ENCODE data around the gene FBXW8.

FBXW8 gene

DNA sequence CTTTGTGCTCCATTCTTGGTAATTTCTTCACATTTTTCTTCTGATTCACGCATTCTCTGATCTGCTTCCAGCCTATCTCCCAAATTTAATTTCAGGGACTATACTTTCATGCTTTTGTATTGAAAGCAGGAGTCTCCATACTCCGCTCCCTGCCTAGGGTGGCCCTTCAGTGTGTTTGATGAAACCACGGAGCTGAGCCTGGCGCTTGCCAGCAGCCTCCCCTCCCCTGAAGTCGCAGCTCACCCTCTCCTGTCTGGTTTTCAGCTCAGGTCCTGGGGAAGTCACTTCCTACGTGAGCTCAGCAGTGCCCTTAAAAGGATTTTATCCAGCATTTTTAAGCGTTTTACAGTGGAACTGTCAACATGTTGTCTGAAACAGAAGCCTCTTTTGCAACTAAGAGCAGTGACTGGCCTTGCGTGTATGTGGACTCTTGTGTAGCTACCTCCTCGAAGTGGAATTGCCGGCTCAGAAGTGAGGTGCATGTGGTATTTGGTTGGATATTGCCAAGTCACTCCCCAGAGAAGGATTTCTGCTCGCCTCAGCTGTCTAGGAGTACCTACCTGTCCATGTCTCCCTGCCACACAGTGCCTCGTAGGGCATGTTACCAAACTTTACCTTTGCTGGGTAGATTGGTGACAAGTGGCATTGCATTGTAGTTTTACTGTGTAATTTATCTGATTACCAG, 109.9 kb downstream of the FBXW8 start:
- in situ Hi-C loops (cut with MboI; ENCODE audit: low sequenced_read_pairs), result no loop called here

DNA sequence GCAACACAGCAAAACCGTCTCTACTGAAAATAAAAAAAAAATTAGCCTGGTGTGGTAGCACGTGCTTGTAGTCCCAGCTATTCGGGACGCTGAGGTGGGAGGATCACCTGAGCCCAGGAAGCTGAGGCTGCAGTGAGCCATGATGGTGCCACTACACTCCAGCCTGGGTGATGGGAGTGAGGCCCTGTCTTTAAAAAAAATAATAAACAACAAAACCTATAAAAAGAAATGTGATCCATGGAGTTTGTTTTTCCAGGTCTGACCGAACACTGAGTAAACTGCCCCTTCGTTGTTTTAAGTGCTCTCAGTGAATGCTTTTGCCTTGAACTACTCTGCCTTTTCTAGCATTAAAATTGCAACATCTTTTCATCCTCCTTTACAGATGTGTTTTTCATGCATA, 111.7 kb downstream of the FBXW8 start:
- in situ Hi-C loops (cut with MboI; ENCODE audit: low sequenced_read_pairs), result no loop called here

DNA sequence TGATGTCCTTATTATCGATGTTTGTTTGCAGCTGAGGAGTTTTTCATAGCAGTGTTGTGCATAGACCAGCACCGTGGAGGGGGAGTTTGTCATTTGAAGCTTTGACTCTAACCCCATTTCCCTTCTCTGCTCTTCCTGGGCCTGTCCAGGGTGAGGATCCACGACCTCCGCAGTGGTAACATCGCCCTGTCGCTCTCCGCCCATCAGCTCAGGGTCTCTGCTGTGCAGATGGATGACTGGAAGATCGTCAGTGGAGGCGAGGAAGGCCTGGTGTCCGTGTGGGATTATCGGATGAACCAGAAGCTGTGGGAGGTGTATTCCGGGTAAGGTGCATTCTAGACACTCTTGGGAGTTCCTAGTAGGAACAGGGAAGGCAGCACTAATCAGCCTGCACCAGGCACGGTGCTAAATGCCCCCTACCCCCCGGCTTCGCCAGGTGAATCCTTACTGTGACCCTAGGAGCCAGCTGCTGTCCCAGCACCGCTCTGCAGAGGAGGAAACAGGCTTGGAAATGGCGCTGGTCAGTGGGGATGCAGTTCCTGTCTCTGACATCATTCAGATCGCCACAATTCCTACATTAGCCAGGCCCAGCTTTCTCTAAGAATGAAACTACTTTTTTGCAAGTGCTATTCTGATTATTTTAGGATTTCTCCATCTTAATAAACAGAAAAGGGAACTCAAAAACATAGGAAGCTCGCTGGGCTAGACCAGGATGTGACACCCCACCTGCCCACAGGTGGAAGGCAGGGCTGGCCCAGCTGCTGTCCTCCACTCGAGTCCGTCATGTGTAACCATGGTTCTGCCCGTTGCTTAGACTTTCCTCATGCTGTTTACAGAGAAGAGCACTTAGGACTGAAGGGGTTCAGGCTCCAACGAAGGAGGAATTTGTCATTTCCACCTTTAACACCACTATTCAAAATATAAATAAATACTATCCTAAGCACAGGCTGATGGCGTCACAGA, 113.5 kb downstream of the FBXW8 start:
- in situ Hi-C loops (cut with MboI; ENCODE audit: low sequenced_read_pairs), result no loop called here

DNA sequence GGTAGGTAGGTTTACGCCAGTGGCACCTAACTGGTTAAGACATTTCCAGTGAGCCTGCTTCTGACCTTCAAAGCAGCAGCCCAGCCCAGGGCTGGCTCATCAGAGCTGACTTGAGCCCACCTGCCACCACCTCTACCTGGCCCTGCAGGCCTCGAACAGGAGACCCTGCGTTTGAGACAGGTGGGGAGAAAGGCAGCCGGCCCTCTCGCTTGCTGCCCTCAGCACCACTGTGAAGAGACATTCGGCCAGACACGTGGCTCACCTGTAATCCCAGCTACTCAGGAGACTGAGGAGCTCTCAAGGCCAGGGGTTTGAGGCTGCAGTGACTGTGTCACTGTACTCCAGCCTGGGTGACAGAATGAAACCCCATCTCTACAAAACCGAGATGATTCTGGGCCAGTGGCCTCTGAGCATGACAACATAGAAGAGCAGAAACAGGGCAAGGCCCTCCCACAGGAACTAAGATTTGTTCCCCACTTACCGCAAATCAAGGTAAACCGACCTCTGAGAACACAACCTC, 114.3 kb downstream of the FBXW8 start:
- in situ Hi-C loops (cut with MboI; ENCODE audit: low sequenced_read_pairs), result no loop called here

DNA sequence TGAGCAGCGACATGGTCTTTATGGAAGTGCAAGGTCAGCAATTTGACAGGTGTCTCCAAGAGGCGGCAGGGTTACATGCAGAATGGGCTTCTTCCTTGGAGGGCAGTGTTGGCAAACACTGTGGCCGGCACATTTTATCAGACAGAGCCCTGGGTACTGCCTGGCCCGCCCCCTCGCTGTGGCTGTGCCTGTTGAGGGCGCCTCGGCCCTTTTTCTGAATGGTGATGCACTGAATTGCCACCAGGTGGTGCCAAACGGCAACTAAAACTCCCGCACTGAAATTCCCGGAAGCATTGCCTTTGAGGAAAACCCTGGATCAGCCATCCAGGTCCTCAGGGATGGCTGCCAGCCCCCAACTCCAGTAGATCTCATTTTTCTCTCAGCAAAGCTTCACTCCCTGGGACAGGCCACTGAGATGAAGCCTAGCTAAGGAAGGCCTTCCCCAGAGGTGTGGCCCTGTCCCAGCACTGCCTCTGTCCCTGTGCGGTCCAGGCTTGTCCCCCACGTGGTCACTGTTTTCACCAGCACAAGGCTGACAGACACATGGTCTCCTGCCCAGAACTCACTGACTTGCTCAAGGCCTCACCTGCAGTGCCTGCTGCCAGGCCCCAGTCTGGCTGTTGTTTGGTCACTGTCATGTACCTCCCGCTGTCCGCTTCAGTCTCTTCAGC, 114.9 kb downstream of the FBXW8 start:
- in situ Hi-C loops (cut with MboI; ENCODE audit: low sequenced_read_pairs), result no loop called here

DNA sequence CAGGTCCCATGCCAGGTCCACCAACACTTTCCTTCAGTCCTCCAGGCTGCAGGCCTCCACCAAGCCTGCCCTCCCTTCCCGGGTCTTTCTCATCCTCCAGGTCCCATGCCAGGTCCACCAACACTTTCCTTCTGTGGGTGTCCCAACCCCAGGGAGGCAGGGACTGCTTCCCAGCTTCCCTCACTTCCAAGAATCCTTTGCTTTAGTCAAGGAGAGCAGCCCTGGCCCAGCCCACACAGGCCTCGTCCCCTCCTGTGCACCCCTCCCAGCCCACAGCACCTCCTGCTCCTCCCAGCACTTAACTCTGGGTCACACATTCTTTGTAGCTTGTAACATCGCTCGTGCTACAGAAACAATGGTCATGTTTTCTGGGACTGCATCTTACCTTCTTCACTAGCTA, 115.6 kb downstream of the FBXW8 start:
- in situ Hi-C loops (cut with MboI; ENCODE audit: low sequenced_read_pairs), result no loop called here

DNA sequence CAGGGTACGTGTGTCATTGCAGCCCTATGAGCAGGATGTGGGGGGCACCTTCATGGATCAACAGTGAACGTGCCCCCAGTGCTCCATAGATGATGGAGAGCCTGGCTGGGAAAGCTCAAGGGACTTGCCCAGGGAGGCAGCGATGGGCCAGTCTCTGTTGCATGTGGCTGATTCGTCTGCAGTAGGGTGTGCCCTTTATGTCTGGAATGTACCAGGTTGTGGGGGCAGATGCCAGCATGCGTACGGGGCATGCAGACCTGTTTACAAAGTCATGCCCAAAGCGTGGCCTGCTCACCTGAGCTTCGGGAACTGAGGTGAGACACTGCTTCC, 116.1 kb downstream of the FBXW8 start:
- in situ Hi-C loops (cut with MboI; ENCODE audit: low sequenced_read_pairs), result no loop called here

DNA sequence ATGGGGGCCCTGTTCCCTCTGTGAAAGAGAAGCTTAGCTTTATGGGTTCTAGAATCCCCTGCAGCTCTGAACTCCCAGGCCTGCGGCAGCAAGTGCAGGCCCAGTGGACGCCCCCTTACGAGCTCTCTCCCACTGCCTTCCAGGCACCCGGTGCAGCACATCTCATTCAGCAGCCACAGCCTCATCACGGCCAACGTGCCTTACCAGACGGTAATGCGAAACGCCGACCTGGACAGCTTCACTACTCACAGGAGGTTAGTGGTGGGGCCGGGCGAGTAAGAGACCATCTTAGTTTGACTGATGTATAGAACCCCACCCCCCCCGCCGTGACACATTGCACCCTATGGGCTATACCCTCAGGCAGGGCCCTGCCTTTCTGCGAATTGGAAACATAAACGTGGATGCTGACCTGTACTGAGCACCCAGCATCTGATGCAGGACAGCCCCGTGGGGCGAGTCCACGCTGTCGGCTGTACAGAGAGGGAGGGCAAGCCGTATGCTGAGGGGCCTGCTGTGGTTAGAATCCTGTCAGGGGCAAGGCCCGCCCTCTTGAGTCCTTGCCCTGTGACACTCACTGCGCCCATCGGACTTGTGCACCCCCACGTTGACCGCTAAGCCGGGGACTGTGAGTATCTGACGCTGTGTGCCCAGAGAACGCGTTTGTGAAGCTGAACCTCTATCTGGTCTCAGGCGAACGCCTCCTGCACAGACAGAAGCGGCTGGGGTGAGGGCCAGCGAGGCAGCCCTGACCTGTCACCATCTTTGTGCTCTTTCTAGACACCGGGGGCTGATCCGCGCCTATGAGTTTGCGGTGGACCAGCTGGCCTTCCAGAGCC, 116.7 kb downstream of the FBXW8 start:
- in situ Hi-C loops (cut with MboI; ENCODE audit: low sequenced_read_pairs), result no loop called here

DNA sequence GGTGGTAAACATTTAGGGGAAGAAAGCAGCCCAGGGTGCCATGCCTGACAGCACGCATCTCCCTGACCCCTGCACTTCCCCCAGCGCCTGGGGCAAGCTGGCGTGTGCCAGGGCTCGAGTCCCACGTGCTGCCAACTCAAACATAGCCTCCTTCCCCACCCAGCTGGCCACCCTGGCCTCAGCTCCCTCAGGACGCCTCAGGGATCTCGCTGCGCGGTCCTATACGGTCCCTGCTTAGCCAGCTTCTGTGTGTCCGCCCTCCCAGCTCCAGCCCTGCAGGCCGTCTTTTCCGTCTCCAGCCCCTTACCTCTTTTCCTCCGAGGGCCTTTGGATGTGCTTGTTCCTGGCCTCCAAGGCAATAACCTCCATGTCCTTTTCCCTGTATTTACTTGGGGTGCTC, 117.5 kb downstream of the FBXW8 start:
- in situ Hi-C loops (cut with MboI; ENCODE audit: low sequenced_read_pairs), result no loop called here

DNA sequence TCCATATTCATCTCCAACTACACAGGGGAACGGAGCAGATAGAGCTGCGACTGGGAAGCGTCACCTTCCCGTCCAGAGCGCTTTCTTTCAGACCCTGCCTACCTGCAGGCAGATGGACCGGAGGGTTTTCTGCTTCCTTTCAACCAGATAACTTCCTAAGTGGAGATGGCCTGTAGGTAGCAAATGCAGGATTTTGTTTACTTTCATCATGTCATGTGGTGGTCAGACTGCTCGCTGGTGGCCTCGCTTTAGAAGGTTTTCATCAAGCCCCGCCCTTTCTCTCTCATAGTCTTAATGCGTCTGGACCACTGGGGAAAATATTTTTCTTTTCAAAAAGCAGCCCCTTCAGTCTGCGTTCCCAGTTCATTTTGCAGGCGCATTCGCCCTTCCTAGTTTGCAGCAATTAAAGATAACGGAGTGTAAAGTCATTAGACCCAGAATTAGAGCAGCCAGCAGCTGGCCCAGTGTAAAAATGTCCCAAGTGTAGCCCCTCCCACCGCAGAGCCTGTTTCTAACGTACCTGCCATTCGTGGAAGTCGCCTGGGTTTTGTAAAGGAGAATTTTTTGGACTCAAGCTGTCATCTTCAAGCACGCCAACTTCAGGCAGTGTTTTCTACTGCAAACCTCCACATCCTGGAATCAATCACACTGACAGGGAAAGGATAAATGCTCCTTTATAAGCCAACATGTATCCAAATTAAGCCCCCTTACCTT, 119.6 kb downstream of the FBXW8 start:
- in situ Hi-C loops (cut with MboI; ENCODE audit: low sequenced_read_pairs), result no loop called here

DNA sequence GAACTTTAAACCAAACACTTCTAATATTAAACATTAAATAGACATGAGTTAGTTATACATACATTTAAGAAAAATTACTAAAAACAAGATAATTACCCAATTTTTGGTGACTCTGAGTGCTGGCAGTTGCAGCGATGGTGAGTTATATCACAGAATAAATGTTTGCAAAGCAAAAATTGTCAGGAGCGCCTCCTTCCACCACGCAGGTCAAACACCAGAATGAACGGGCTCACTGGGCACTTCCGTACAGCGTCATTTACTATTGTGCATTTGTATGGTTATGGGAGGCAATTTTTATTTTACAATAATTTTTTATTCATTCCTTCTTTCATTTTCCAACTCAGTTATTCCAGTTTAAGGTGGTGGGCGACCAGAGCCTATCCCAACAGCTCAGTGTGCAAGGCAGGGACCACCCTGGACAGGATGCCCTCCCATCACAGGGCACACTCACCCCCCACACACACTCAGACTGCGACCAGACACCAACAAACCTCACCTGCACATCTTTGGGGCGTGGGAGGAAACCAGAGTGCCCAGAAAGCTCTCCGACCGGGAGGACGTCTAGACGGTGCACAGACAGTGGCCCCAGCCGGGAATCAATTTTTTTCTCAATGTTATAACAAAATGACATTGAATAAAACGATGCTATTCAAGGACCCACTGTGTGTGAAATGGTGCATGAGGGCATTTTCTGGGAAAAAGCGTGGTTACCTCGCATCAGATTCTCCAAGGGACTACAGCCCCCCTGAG, 121.3 kb downstream of the FBXW8 start:
- in situ Hi-C loops (cut with MboI; ENCODE audit: low sequenced_read_pairs), result no loop called here

DNA sequence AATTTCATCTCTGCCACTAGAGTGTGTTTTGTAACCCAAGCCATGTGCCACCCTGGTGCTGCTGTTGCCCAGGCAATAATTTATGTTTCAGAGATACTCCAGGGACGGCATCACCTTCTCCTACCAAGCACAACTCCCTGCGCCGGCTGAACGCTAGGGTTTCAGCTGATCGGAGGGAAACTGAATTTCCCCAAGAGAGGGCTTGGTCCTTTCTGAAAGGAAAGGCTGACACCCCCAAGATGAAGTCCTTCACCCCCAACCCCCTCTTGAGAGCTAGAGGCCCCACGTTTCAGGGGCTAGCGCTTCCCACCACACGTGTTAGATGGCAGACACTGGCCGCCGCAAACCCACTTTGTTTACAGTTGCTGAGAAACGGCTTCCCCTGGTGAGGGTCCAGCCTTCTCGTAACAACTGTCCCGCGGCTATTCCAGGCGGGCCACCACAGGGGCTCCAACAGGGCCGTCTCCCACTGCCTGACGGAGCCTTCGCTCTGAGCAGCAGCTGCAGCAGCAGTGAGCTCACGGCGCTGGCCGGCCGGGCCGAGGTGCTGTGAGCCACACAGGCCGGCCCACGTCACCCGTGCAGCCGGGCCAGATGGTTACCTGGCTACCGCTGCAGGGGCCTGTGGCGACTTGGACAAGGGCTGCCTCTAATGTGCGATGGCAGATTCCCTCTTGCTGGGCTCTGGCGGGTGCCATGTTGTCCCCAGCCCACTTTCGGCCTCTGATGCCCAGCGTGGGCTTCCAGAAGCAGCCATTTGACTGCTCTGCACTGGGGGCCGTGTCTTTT, 122.0 kb downstream of the FBXW8 start:
- in situ Hi-C loops (cut with MboI; ENCODE audit: low sequenced_read_pairs), result no loop called here

DNA sequence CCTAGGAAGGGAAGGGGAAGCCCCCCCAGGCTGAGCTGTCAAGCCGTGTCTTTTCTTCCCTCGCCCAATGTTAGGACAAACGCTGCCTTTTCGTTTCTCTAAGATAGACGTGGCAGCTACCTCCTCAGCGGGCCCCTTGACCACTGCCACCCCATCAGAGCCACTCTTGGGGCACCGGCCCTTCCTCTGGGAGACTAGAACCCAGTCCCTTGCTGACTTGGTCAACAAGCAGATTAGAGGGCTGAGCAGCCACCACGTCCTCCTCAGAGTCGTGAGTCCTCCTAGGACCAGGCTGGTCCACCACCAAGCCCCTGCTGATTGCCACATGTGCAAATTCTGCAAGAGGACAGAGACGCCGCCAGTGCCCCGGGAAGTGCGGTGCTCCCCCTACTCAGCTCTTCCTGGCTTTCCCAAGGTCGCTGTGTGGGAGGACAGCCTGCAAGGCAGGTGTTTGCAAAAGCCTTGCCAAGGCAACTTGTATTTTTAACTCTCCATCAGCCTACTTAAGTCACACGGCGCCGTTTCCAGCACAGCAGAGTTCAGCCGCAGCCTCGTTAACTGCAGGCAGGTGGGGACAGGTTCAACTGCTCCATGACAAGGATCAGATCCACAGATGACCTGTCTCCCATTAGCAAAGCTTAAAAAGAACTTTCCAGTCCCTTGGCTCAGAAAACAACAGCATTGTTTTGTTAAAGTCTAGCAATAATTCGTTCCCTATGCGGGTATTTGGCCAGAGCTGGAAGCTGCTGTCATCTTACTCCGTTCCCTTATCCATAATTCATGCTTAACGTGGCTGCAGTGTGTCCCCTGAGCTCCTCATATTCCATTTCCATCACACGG, 122.9 kb downstream of the FBXW8 start:
- in situ Hi-C loops (cut with MboI; ENCODE audit: low sequenced_read_pairs), result no loop called here

DNA sequence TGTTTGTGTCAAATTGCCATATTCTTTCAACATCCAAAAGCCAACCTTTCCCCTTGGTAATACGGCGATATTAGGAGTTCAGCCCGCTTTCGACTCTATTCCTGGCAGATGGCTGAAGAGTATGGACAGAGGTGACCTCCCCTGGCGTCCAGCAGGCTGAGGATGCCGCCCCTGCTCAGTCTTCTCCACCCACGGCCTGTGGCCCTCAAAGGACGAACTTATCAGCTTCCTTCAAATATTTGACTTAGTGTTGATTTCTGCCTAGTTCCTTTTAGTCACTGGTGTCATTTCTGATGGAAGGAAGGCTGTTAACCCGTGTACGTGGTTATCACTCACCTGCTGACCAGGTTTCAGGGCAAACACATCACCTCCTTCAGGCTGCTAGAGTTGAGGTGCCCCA, 123.5 kb downstream of the FBXW8 start:
- in situ Hi-C loops (cut with MboI; ENCODE audit: low sequenced_read_pairs), result no loop called here

DNA sequence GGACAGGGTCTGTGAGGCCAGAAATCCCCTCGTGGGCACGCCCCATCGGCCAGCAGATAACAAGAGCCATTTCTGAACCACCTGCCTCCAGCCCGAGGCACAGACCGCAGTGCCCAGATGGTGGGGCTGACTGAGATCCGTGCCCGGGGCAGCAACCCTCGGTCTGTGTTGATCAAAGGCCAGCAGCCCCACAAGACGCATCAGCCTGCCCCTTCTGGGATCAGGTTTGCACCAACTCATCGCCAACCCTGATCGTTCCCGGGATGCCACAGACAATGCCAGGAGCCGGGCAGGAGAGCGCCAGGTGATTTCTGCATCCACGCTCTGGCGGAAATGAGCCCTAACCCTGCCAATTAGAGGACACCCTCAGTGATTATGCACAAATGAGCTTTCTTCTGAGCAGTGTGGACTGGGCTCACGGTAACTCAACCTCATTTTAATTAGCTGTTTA, 124.0 kb downstream of the FBXW8 start:
- in situ Hi-C loops (cut with MboI; ENCODE audit: low sequenced_read_pairs), result no loop called here

DNA sequence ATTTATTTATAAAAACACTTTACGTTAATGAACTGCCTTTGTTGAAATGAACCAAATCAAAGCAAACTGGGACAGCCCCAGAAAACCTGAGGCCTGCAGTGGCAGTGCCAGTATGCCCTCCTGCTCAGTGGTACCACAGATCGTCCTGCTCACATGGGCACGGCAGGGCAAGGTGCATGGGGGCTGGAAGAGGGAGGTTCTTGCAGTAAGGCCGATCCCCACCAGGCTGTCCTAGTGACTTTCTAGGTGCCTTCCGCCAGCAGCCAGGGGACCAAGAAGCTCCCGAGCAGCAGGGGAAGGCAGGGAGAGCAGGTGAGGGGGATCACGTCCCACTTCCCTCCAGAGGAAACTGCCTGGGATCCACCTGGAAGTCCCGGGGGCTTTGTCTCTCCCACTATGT, 124.5 kb downstream of the FBXW8 start:
- in situ Hi-C loops (cut with MboI; ENCODE audit: low sequenced_read_pairs), result no loop called here

DNA sequence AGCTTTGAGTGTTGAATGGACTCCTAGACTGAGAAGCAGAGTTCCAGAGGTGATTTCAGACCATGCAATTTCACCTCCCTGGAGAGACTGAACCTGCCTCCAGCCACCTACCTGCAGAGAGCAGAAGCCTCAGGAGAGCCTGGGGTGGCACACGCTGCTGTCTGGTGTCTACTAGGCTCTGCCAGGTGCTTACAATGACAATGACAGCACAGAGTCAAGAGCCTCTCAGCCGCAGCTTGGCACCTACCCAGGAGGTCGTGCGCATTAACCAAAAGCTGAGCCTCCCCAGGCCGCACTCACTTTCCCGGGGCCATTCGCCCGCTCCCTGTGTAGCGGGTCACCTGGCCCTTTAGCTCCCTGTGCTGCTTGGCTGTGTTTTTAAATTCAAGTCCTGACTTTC, 125.3 kb downstream of the FBXW8 start:
- in situ Hi-C loops (cut with MboI; ENCODE audit: low sequenced_read_pairs), result no loop called here

DNA sequence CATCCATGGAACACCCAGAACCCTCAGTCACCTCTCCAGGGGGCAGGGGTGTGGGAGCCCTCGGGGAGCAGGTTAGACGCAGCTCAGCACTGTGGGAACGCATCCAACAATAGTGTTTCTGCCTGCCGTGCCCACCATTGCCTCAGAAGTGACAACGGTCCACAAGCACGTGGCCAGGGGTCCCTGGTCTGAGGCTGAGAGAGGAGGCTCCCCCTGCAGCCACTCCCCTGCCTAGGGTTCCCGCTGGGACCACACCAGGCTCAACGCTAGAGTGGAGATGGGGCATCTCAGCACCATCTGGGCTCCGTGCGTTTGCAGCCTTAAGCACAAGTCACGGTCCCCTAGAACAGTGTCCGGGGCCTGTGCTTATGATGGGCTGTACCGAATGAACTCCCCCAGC, 125.8 kb downstream of the FBXW8 start:
- in situ Hi-C loops (cut with MboI; ENCODE audit: low sequenced_read_pairs), result no loop called here

All from hTERT RPE-1 (cell line).